ENCODE results near the gene ADIPOQ. TPM values are rescaled to one million over a fixed set of nuclear protein-coding genes. Genes with fewer than 3 reads are reported as not detected.

The ADIPOQ gene
- total and polyA plus RNA-seq, 2 of the 13 experiments (the other 11 are each of a cell fraction or from before 2014, with no cell fraction given) = not detected

GRCh38 chr3:186806089-186807055 lies 36.1 kb upstream of the ADIPOQ start, which contains the start of gene RFC4 (continued):
- peak; percentile 59; the same call in 1 of the 2 replicates for TF ChIP-seq ZNF83 (CRISPR knock-in tag; IDR thresholded peaks at IDR 0.05; ENCODE audit: borderline replicate concordance)
- TF ChIP-seq ZNF451 (CRISPR knock-in tag; IDR thresholded peaks at IDR 0.05) = no peak; the same call in 1 of the 2 replicates
- no peak for TF ChIP-seq NCOA5 (CRISPR knock-in tag; IDR thresholded peaks at IDR 0.05)
- no peak for TF ChIP-seq SNAPC5 (CRISPR knock-in tag; IDR thresholded peaks at IDR 0.05; ENCODE audit: borderline replicate concordance)
- no peak for TF ChIP-seq SMARCC2 (IDR thresholded peaks at IDR 0.05)
- no peak for TF ChIP-seq CBFB (CRISPR knock-in tag; IDR thresholded peaks at IDR 0.05)
- TF ChIP-seq ZNF703 (CRISPR knock-in tag; IDR thresholded peaks at IDR 0.05; ENCODE audit: borderline replicate concordance) = no peak
- TF ChIP-seq UBTF (CRISPR knock-in tag; IDR thresholded peaks at IDR 0.05) = peak; percentile 77
- no peak for TF ChIP-seq ZBTB1 (CRISPR knock-in tag; IDR thresholded peaks at IDR 0.05; ENCODE audit: borderline replicate concordance)
- no peak for TF ChIP-seq HMG20A (CRISPR knock-in tag; IDR thresholded peaks at IDR 0.05; ENCODE audit: borderline replicate concordance)
- TF ChIP-seq FIP1L1 (IDR thresholded peaks at IDR 0.05; ENCODE audit: borderline replicate concordance, insufficient read depth, low read depth, low read length) = no peak; the same call in 1 of the 2 replicates
- TF ChIP-seq TARDBP (CRISPR knock-in tag; IDR thresholded peaks at IDR 0.05) = peak; percentile 72; the same call in 1 of the 2 replicates
- 0 out of 2 replicates have a peak, but pooled peaks have one; percentile 1 for TF ChIP-seq STAG1 (CRISPR knock-in tag; IDR thresholded peaks at IDR 0.05)
- peak; percentile 27; the same call in 1 of the 2 replicates for TF ChIP-seq ZNF615 (CRISPR knock-in tag; IDR thresholded peaks at IDR 0.05; ENCODE audit: borderline replicate concordance)
- peak; percentile 100 for TF ChIP-seq TFDP2 (CRISPR knock-in tag; IDR thresholded peaks at IDR 0.05)
- TF ChIP-seq ZNF512B (CRISPR knock-in tag; IDR thresholded peaks at IDR 0.05; ENCODE audit: borderline replicate concordance) = peak; percentile 79; the same call in 1 of the 2 replicates
- no peak for TF ChIP-seq SUZ12 (IDR thresholded peaks at IDR 0.05; ENCODE audit: low read depth, low read length)
- 0 out of 2 replicates have a peak, but pooled peaks have one; percentile 8 for TF ChIP-seq HMG20B (CRISPR knock-in tag; conservative IDR thresholded peaks at IDR 0.05)
- peak; percentile 86 for TF ChIP-seq AGO2 (optimal IDR thresholded peaks at IDR 0.05; ENCODE audit: low read depth, low read length)
- peak; percentile 100 for TF ChIP-seq GABPB1 (CRISPR knock-in tag; IDR thresholded peaks at IDR 0.05)
